PFSK-1 (cell line): Measurements from ENCODE around the gene DDX25.

Source experiments
- POLR2AphosphoS5 ChIP-seq: IDR thresholded peaks from 2 replicates; pipeline ENCODE4 v1.6.1; 2012; ENCODE audit warnings: low read depth, mild to moderate bottlenecking, control low read depth, low read length, moderate library complexity
- SIN3A ChIP-seq: IDR thresholded peaks from 2 replicates; pipeline ENCODE4 v1.6.1; 2012; ENCODE audit warnings: mild to moderate bottlenecking, low read length, moderate library complexity, borderline replicate concordance; ENCODE audit not compliant: insufficient read depth
- TF ChIP-seq, protein P1 (sequence below), 2 experiments: IDR thresholded peaks; 2 replicates each; pipeline versions ENCODE4 v1.6.1 to v1.8.0; 2011 to 2012; ENCODE audit warnings: low read depth in 2 of 2, low read length in 2 of 2, control low read depth in 1 of 2, inconsistent platforms in 1 of 2, mild to moderate bottlenecking in 1 of 2, moderate library complexity in 1 of 2; ENCODE audit not compliant: insufficient read depth in 1 of 2

DNA sequence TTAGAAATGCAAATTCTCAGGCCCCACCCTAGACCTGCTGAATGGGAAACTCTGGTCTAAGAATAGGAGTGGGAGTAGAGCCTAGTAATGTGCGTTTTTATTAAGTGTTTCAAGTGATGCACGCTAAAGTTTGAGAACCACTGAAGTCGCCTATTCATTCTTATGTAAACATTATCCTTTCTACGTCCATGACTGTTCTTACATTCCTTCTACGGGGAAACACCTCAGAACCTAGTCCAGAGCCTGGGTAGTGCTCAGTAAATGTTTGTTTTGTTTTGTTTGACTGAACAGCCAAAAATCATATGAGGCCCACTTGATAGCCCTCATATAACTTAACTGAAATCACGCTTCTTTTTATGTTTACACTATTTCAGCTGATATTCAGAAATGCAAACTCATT lies 71.3 kb downstream of the DDX25 start:
- TF ChIP-seq POLR2AphosphoS5 (no peak), SIN3A (no peak)
- TF ChIP-seq, protein P1, sequence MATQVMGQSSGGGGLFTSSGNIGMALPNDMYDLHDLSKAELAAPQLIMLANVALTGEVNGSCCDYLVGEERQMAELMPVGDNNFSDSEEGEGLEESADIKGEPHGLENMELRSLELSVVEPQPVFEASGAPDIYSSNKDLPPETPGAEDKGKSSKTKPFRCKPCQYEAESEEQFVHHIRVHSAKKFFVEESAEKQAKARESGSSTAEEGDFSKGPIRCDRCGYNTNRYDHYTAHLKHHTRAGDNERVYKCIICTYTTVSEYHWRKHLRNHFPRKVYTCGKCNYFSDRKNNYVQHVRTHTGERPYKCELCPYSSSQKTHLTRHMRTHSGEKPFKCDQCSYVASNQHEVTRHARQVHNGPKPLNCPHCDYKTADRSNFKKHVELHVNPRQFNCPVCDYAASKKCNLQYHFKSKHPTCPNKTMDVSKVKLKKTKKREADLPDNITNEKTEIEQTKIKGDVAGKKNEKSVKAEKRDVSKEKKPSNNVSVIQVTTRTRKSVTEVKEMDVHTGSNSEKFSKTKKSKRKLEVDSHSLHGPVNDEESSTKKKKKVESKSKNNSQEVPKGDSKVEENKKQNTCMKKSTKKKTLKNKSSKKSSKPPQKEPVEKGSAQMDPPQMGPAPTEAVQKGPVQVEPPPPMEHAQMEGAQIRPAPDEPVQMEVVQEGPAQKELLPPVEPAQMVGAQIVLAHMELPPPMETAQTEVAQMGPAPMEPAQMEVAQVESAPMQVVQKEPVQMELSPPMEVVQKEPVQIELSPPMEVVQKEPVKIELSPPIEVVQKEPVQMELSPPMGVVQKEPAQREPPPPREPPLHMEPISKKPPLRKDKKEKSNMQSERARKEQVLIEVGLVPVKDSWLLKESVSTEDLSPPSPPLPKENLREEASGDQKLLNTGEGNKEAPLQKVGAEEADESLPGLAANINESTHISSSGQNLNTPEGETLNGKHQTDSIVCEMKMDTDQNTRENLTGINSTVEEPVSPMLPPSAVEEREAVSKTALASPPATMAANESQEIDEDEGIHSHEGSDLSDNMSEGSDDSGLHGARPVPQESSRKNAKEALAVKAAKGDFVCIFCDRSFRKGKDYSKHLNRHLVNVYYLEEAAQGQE (IDR thresholded peaks at IDR 0.05; ENCODE audit: insufficient read depth in 1 of 2, low read depth in 2 of 2, low read length in 2 of 2) = no peak
